Measurements from ENCODE around the gene MAP2K1. TPM values are rescaled to one million over a fixed set of nuclear protein-coding genes. Genes with fewer than 3 reads are reported as not detected.

The MAP2K1 gene
- total and polyA plus RNA-seq, 4 donors: 14.3 to 30.2 (median 24.4) TPM

DNA sequence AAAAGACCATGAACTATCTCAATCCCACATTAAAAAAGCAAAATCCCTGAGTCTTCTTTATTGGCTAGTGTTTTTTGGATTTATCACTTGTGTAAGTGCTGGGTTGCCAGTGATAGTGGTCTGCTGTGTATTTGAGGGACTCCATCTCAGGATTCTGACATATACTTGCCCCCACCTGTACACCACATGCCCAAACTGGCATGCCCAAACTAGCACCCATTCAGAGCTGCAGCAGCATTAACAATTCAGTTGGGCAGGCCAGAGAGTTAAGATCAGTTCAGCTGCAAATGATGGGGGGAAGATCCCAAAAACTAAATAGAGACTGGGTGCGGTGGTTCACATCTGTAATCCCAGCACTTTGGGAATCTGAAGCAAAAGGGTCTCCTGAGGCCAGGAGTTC is 23.9 kb upstream of the MAP2K1 start:
- TF ChIP-seq FOXA2 (IDR thresholded peaks at IDR 0.05) (no peak), RAD21 (IDR thresholded peaks at IDR 0.05) (no peak), SP1 (IDR thresholded peaks at IDR 0.05) (no peak), TAF1 (conservative IDR thresholded peaks at IDR 0.05) (no peak)
- TF ChIP-seq, protein P1, sequence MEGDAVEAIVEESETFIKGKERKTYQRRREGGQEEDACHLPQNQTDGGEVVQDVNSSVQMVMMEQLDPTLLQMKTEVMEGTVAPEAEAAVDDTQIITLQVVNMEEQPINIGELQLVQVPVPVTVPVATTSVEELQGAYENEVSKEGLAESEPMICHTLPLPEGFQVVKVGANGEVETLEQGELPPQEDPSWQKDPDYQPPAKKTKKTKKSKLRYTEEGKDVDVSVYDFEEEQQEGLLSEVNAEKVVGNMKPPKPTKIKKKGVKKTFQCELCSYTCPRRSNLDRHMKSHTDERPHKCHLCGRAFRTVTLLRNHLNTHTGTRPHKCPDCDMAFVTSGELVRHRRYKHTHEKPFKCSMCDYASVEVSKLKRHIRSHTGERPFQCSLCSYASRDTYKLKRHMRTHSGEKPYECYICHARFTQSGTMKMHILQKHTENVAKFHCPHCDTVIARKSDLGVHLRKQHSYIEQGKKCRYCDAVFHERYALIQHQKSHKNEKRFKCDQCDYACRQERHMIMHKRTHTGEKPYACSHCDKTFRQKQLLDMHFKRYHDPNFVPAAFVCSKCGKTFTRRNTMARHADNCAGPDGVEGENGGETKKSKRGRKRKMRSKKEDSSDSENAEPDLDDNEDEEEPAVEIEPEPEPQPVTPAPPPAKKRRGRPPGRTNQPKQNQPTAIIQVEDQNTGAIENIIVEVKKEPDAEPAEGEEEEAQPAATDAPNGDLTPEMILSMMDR (IDR thresholded peaks at IDR 0.05; ENCODE audit: low read depth, low read length, missing input control): no peak
- TF ChIP-seq, protein P2, sequence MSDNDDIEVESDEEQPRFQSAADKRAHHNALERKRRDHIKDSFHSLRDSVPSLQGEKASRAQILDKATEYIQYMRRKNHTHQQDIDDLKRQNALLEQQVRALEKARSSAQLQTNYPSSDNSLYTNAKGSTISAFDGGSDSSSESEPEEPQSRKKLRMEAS (IDR thresholded peaks at IDR 0.05): no peak
- Histone ChIP-seq H3K27ac (ENCODE audit: low read depth in 1 of 2, low read length in 2 of 2) (no peak overlapping the region), H3K9ac (ENCODE audit: low read depth in 1 of 2, low read length in 2 of 2) (no peak overlapping the region), H3K4me1 (ENCODE audit: control insufficient read depth in 4 of 4, insufficient read depth in 4 of 4, low read length in 3 of 4) (peaks cover 0 to 1% (median 0%) of the 10 kb centered on the region in 4 donors), H3K4me3 (ENCODE audit: low read depth in 1 of 3, low read length in 3 of 3) (no peak overlapping the region), H3K27me3 (ENCODE audit: control insufficient read depth in 4 of 4, insufficient read depth in 4 of 4, low read length in 3 of 4) (no peaks in the 10 kb centered on the region), H3K36me3 (ENCODE audit: control insufficient read depth in 4 of 4, insufficient read depth in 3 of 4, low read depth in 1 of 4, low read length in 3 of 4) (no peaks in the 10 kb centered on the region), H3K9me3 (ENCODE audit: control insufficient read depth in 4 of 4, low read length in 3 of 4) (no peaks in the 10 kb centered on the region)
- WGBS: 100% methylated on average over 1 of the region's 1 CpG
- DNase-seq (ENCODE audit: low spot score): no peak

DNA sequence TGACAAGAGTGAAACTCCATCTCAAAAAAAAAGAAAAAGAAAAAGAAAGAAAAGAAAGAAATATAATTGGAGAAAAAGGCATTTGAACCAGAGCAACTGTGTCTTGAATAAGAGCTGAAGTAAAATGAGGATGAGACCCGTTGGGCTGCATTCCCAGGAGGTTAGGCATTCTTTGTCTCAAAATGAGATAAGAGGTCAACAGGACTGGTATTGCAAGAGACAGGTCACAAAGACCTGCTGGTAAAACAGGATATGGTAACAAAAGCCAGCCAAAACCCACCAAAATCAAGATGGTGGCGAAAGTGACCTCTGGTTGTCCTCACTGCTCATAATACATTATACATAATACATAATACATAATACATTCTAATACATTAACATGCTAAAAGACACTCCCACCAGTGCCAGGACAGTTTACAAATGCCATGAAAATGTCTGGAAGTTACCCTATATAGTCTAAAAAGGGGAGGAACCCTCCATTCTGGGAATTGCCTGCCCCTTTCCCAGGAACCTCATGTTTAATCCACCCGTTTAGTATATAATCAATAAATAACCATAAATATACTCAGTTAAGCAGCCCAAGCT is 21.7 kb upstream of the MAP2K1 start:
- DNase-seq (ENCODE audit: low spot score): no peak
- TF ChIP-seq, protein P3, sequence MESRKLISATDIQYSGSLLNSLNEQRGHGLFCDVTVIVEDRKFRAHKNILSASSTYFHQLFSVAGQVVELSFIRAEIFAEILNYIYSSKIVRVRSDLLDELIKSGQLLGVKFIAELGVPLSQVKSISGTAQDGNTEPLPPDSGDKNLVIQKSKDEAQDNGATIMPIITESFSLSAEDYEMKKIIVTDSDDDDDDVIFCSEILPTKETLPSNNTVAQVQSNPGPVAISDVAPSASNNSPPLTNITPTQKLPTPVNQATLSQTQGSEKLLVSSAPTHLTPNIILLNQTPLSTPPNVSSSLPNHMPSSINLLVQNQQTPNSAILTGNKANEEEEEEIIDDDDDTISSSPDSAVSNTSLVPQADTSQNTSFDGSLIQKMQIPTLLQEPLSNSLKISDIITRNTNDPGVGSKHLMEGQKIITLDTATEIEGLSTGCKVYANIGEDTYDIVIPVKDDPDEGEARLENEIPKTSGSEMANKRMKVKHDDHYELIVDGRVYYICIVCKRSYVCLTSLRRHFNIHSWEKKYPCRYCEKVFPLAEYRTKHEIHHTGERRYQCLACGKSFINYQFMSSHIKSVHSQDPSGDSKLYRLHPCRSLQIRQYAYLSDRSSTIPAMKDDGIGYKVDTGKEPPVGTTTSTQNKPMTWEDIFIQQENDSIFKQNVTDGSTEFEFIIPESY (IDR thresholded peaks at IDR 0.05): no peak
- TF ChIP-seq SP1 (IDR thresholded peaks at IDR 0.05): no peak
- TF ChIP-seq RAD21 (IDR thresholded peaks at IDR 0.05): no peak
- no peak for TF ChIP-seq FOXA1 (IDR thresholded peaks at IDR 0.05)
- TF ChIP-seq GABPA (IDR thresholded peaks at IDR 0.05 in 1 of 2, conservative IDR thresholded peaks at IDR 0.05 in 1 of 2): no peak
- TF ChIP-seq RXRA (IDR thresholded peaks at IDR 0.05): no peak
- TF ChIP-seq, protein P4, sequence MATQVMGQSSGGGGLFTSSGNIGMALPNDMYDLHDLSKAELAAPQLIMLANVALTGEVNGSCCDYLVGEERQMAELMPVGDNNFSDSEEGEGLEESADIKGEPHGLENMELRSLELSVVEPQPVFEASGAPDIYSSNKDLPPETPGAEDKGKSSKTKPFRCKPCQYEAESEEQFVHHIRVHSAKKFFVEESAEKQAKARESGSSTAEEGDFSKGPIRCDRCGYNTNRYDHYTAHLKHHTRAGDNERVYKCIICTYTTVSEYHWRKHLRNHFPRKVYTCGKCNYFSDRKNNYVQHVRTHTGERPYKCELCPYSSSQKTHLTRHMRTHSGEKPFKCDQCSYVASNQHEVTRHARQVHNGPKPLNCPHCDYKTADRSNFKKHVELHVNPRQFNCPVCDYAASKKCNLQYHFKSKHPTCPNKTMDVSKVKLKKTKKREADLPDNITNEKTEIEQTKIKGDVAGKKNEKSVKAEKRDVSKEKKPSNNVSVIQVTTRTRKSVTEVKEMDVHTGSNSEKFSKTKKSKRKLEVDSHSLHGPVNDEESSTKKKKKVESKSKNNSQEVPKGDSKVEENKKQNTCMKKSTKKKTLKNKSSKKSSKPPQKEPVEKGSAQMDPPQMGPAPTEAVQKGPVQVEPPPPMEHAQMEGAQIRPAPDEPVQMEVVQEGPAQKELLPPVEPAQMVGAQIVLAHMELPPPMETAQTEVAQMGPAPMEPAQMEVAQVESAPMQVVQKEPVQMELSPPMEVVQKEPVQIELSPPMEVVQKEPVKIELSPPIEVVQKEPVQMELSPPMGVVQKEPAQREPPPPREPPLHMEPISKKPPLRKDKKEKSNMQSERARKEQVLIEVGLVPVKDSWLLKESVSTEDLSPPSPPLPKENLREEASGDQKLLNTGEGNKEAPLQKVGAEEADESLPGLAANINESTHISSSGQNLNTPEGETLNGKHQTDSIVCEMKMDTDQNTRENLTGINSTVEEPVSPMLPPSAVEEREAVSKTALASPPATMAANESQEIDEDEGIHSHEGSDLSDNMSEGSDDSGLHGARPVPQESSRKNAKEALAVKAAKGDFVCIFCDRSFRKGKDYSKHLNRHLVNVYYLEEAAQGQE (IDR thresholded peaks at IDR 0.05): no peak
- no peak for TF ChIP-seq JUND (IDR thresholded peaks at IDR 0.05)
- TF ChIP-seq, protein P2 (IDR thresholded peaks at IDR 0.05): no peak
- Histone ChIP-seq H3K27me3 (ENCODE audit: control insufficient read depth in 4 of 4, insufficient read depth in 4 of 4, low read length in 3 of 4) (no peaks in the 10 kb centered on the region), H3K4me1 (ENCODE audit: control insufficient read depth in 4 of 4, insufficient read depth in 4 of 4, low read length in 3 of 4) (peaks cover 0 to 1% (median under 1%) of the 10 kb centered on the region in 4 donors), H3K36me3 (ENCODE audit: control insufficient read depth in 4 of 4, insufficient read depth in 3 of 4, low read depth in 1 of 4, low read length in 3 of 4) (no peaks in the 10 kb centered on the region), H3K27ac (ENCODE audit: low read depth in 1 of 2, low read length in 2 of 2) (no peak overlapping the region), H3K4me3 (ENCODE audit: low read depth in 1 of 3, low read length in 3 of 3) (no peak overlapping the region), H3K9me3 (ENCODE audit: control insufficient read depth in 4 of 4, low read length in 3 of 4) (no peaks in the 10 kb centered on the region), H3K9ac (ENCODE audit: low read depth in 1 of 2, low read length in 2 of 2) (no peak overlapping the region)
- WGBS: 78% methylated on average over 3 of the region's 3 CpGs

All from liver (tissue), 9 donors.